Mesodermal cell (in vitro differentiated cells): Measurements from ENCODE around the gene ONECUT2.

Experiments
- H3K27ac ChIP-seq: 2 replicates; pipeline ENCODE4 v1.7.0; 2013; ENCODE audit warnings: mild to moderate bottlenecking, low read depth, low read length, moderate library complexity; ENCODE audit not compliant: severe bottlenecking
- H3K36me3 ChIP-seq: 2 replicates; pipeline ENCODE4 v1.7.1; 2013; ENCODE audit warnings: mild to moderate bottlenecking, low read length, moderate library complexity; ENCODE audit not compliant: control insufficient read depth, insufficient read depth
- H3K4me1 ChIP-seq: one replicate; pipeline ENCODE4 v1.7.1; 2013; ENCODE audit warnings: mild to moderate bottlenecking, low read length; ENCODE audit not compliant: insufficient read depth, control insufficient read depth, poor library complexity, severe bottlenecking
- H3K4me3 ChIP-seq: 2 replicates; pipeline ENCODE4 v1.7.0; 2013; ENCODE audit warnings: low read length, control low read depth, mild to moderate bottlenecking; ENCODE audit not compliant: insufficient read depth, poor library complexity, severe bottlenecking; ENCODE audit errors: extremely low read depth
- H3K9me3 ChIP-seq: 2 replicates; pipeline ENCODE4 v1.7.1; 2013; ENCODE audit warnings: mild to moderate bottlenecking, low read length, moderate library complexity; ENCODE audit not compliant: control insufficient read depth
- WGBS, 2 experiments: methylation state at CpG; one replicate each; pipeline ENCODE4 v1.1.5; 2013; ENCODE audit warnings: missing lambda C conversion rate in 2 of 2; ENCODE audit not compliant: insufficient coverage in 2 of 2; 5-methylcytosine and 5-hydroxymethylcytosine counted together

ONECUT2 gene

DNA sequence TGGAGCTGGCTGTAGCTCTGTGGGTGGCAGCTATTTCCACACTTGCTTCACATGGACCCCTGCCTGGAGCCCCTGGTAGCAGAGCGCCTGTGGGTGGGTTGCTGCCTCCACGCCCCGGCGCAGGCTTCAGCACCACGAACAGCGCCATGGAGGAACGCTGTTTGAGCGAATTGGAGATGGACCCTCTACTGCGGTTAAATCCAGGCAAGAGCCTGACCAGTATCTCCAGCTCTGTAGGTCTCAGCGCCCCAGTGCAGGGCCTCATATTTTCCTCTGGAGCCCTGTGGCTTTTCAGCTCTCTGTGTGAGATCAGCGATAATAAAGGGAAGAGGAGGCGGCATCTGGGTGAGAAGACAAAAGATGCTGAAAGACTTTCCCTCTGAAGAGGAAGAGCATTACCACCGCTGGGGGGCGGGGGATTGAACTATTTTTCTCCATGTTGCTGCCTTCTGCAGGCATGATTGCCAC, 12.0 kb downstream of the ONECUT2 start:
- no peaks in the 10 kb centered on the region for H3K4me1 ChIP-seq
- H3K9me3 ChIP-seq, result no peaks in the 10 kb centered on the region
- H3K27ac ChIP-seq, result no peak overlapping the region
- 0 to 4% methylated on average over 10 to 14 of the region's 14 CpGs for WGBS, 2 experiments
- H3K36me3 ChIP-seq, result no peaks in the 10 kb centered on the region
- no peak overlapping the region for H3K4me3 ChIP-seq

GRCh38 chr18:57455576-57456129, 20.5 kb downstream of the ONECUT2 start:
- H3K27ac ChIP-seq, result no peak overlapping the region

GRCh38 chr18:57461652-57462269, 26.6 kb downstream of the ONECUT2 start:
- Histone ChIP-seq H3K9me3 (no peaks in the 10 kb centered on the region), H3K4me1 (peaks cover 4% of the 10 kb centered on the region), H3K27ac (no peak overlapping the region), H3K36me3 (no peaks in the 10 kb centered on the region), H3K4me3 (no peak overlapping the region)
- WGBS, 2 experiments, result 88 to 100% methylated on average over 2 of the region's 3 CpGs

More at GRCh38 chr18:57455576-57456129, 20.5 kb downstream of the ONECUT2 start:
- Histone ChIP-seq H3K9me3 (no peaks in the 10 kb centered on the region), H3K4me3 (no peak overlapping the region), H3K36me3 (no peaks in the 10 kb centered on the region), H3K4me1 (no peaks in the 10 kb centered on the region)
- 78 to 81% methylated on average over 2 to 5 of the region's 5 CpGs for WGBS, 2 experiments

- peaks cover 13% of the 10 kb centered on the region for H3K4me1 ChIP-seq
- 100% methylated on average over 1 of the region's 2 CpGs; no CpG with 5 or more reads in 1 of the 2 experiments for WGBS, 2 experiments
- no peak overlapping the region for H3K4me3 ChIP-seq
- H3K27ac ChIP-seq, result no peak overlapping the region
- H3K36me3 ChIP-seq, result no peaks in the 10 kb centered on the region
- H3K9me3 ChIP-seq, result no peaks in the 10 kb centered on the region
These were observed 31.1 kb downstream of the ONECUT2 start for GRCh38 chr18:57466307-57466706.

- 86 to 92% methylated on average over 10 of the region's 10 CpGs for WGBS, 2 experiments
- H3K4me1 ChIP-seq, result peaks cover 12% of the 10 kb centered on the region
- no peaks in the 10 kb centered on the region for H3K36me3 ChIP-seq
- no peaks in the 10 kb centered on the region for H3K9me3 ChIP-seq
- H3K4me3 ChIP-seq, result no peak overlapping the region
- no peak overlapping the region for H3K27ac ChIP-seq
These were observed 31.7 kb downstream of the ONECUT2 start for GRCh38 chr18:57466745-57467409.

- H3K27ac ChIP-seq, result no peak overlapping the region
- peaks cover 9% of the 10 kb centered on the region for H3K4me1 ChIP-seq
- 61% methylated on average over 3 of the region's 3 CpGs for WGBS, 2 experiments
- H3K4me3 ChIP-seq, result no peak overlapping the region
- no peaks in the 10 kb centered on the region for H3K36me3 ChIP-seq
- no peaks in the 10 kb centered on the region for H3K9me3 ChIP-seq
These were observed 34.7 kb downstream of the ONECUT2 start for GRCh38 chr18:57469884-57470283.

GRCh38 chr18:57475408-57475807, 40.2 kb downstream of the ONECUT2 start:
- Histone ChIP-seq H3K9me3 (no peaks in the 10 kb centered on the region), H3K36me3 (no peaks in the 10 kb centered on the region), H3K4me3 (no peak overlapping the region), H3K27ac (no peak overlapping the region), H3K4me1 (peaks cover 13% of the 10 kb centered on the region)
- 82 to 91% methylated on average over 2 to 3 of the region's 3 CpGs for WGBS, 2 experiments

DNA sequence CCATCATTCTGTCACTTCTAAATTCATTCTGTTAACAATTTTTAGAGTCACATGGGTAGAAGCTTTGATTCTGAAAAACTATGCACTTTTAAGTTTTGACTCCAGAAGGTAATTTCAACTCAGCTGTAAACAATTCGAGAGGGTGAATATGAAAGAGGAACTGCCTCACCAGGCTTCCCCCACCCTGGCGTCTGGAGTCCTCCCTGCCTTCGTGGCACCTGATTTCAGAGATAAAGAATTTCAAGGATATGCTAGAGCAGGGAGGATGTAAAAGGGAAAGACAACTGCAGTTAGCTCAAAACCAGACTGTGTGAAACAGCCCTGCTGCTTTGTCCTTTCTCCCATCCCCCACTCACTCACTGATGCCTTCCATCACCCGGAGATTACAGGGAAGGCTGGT, 40.7 kb downstream of the ONECUT2 start:
- Histone ChIP-seq H3K4me3 (no peak overlapping the region), H3K4me1 (peaks cover 13% of the 10 kb centered on the region), H3K9me3 (no peaks in the 10 kb centered on the region), H3K27ac (no peak overlapping the region), H3K36me3 (no peaks in the 10 kb centered on the region)
- 33 to 67% methylated on average over 2 to 3 of the region's 4 CpGs for WGBS, 2 experiments

GRCh38 chr18:57480733-57481132, 45.6 kb downstream of the ONECUT2 start:
- Histone ChIP-seq H3K27ac (no peak overlapping the region), H3K4me1 (peaks cover 10% of the 10 kb centered on the region), H3K4me3 (no peak overlapping the region), H3K36me3 (no peaks in the 10 kb centered on the region), H3K9me3 (no peaks in the 10 kb centered on the region)

DNA sequence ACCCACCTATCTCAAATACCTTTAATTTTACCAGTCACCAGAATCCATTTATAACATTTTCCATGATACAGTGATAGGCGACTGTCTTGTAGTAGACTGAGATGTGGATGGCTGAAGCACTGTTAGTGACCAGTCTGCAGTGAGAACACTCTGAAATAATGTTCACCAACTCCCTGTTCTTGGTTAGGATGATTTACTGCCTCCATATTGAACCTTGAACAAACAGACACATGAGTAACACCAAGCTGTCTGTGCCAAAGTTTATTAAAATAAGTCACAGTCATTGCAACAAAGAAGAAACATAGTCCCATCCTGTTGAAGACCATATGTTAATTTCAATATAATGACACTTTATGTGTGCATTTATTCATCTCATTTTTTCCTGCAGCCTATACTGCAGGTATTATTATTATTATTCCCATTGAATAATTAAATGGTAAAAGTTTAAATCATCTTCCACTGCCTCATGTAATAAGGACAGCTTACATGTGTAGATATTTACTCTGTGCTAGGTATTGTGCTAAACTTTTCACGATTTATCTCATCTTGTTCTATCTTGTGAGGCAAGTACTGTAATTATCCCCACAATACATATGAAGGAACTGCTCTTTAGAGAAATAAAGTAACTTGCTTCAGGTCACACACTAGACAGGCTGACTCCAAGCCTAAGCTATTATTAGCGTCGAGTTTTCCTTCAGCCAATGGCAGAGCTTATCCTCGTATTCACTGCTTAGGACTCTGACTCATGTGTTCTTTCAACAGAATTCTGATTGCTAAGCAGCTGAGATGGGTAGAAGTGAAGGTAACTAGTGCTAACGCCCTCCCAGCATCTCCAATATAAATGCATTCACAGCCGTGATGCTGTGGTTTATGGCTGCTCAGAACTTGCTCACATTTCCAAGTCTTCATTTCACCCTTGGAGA, 62.5 kb downstream of the ONECUT2 start:
- no peaks in the 10 kb centered on the region for H3K4me1 ChIP-seq
- WGBS, 2 experiments, result 79 to 80% methylated on average over 2 of the region's 7 CpGs
- H3K4me3 ChIP-seq, result no peak overlapping the region
- H3K27ac ChIP-seq, result no peak overlapping the region
- H3K36me3 ChIP-seq, result no peaks in the 10 kb centered on the region
- H3K9me3 ChIP-seq, result no peaks in the 10 kb centered on the region
